Ascending aorta (tissue), 2 donors: ENCODE results near the gene MDC1. TPM values are rescaled to one million over a fixed set of nuclear protein-coding genes. Genes with fewer than 3 reads are reported as not detected.

ENCODE experiments used
- DNase-seq, 2 donors: peaks; one replicate each; pipeline ENCODE4 v3.0.0-alpha.2; 2019; ENCODE audit warnings: low spot score in 2 of 2
- H3K27ac ChIP-seq, 2 donors: fragments of 200-600 bp; sonication (generic); one replicate each; pipeline ENCODE4 v1.5.1; 2016 to 2017; ENCODE audit warnings: mild to moderate bottlenecking in 1 of 2
- H3K27me3 ChIP-seq: fragments of 200-600 bp; sonication (generic); one replicate; pipeline ENCODE4 v1.5.1; 2017
- H3K36me3 ChIP-seq, 2 donors: fragments of 200-600 bp; sonication (generic); one replicate each; pipeline ENCODE4 v1.5.1; 2016
- H3K4me1 ChIP-seq, 2 donors: fragments of 200-600 bp; sonication (generic); one replicate each; pipeline ENCODE4 v1.5.1; 2016 to 2017; ENCODE audit warnings: mild to moderate bottlenecking in 1 of 2
- H3K4me3 ChIP-seq, 2 donors: fragments of 200-600 bp; sonication (generic); one replicate each; pipeline ENCODE4 v1.5.1; 2016 to 2017; ENCODE audit warnings: mild to moderate bottlenecking in 1 of 2
- H3K9me3 ChIP-seq, 2 donors: fragments of 200-600 bp; sonication (generic); one replicate each; pipeline ENCODE4 v1.5.1; 2016
- CTCF ChIP-seq, 3 experiments: fragments of 200-600 bp in 2 of 3; fragments of 450-650 bp in 1 of 3; sonication (generic) in 2 of 3; IDR thresholded peaks; one replicate each; pipeline ENCODE4 v1.5.1; 2016 to 2019; ENCODE audit warnings: antibody characterized with exemption in 3 of 3, mild to moderate bottlenecking in 1 of 3, moderate library complexity in 1 of 3
- intact Hi-C: fragments of 100-400 bp; cut with DNase I; formaldehyde crosslinking; loops from one replicate; pipeline ENCODE4 v1.15.1; 2023
- total RNA-seq: library from RNA; depleted of rRNA; stranded (reverse); fragments of >200 nt; gene quantifications from one replicate; pipeline ENCODE4 v1.1.0, GENCODE V29; 2016

The MDC1 gene
- total RNA-seq, 1 donor from 2014 or later = 27.1 TPM

GRCh38 chr6:30747300-30747687, 30.2 kb upstream of the MDC1 start:
- peak overlapping the region in 1 of 2 donors; percentile 14 for H3K27ac ChIP-seq
- H3K27me3 ChIP-seq = no peaks in the 10 kb centered on the region
- intact Hi-C loops = loop anchor here (10.0 kb wide), 1 partner anchor 658 kb away; the partner anchor contains the start of gene MICA
- DNase-seq = no peak
- H3K4me3 ChIP-seq = no peak overlapping the region
- no peaks in the 10 kb centered on the region for H3K36me3 ChIP-seq
- peaks cover 4 to 10% of the 10 kb centered on the region in 2 donors for H3K4me1 ChIP-seq
- no peak for TF ChIP-seq CTCF (IDR thresholded peaks at IDR 0.05)
- no peaks in the 10 kb centered on the region for H3K9me3 ChIP-seq

DNA sequence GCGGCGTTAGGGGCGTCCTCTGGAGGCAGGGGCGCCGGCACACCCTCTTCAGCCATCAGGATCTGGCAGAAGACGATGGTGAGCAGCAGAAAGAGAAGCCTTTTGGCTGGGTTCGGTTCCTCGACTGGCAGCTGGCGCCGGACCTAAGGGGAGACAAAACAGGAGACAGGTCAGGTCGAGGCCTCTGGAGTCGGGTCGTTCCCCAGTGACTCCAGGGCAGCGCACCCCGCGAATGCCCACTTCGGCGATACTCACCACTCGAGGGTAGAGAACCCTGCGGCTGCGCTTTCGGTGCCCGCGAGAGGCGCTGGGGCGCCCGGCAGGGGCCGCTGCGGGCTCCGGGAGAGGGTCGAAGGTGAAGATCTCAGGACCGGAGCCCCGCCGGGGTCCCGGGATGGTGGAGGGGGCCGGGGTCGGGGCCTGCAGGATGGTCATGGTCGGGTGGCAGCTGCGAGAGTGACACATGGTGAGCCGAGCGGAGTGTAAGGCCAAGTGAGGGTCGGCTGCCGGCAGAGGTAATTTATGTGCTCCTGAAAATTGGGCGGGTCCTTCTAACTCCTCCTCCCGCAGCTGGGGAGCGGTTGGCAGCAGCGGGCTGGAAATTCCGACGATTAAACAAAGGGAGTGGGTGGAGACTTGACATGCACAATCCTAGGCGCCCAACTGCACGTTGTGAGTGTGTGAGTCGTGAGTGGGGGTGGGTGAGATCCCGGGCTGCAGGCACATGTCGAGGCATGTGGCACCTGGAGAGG, 27.1 kb upstream of the MDC1 start, which contains the start of gene IER3:
IER3 (minus strand) TSS at position 494 of the 752 bp plus-strand sequence; CDS start at position 465, 29 bp downstream.
- no peaks in the 10 kb centered on the region for H3K27me3 ChIP-seq
- DNase-seq = peak in 1 of 2 donors; percentile 91
- peak; percentile 80 to 83 (median 80) for TF ChIP-seq CTCF (IDR thresholded peaks at IDR 0.05)
- H3K9me3 ChIP-seq = no peaks in the 10 kb centered on the region
- H3K4me3 ChIP-seq = peak within 1 kb of the TSS; percentile 89 to 91
- intact Hi-C loops = loop anchor here (1.0 to 10.0 kb wide), 4 partner anchors 8 to 661 kb away; partner anchors contain the start of genes MICA, MRPS18B and PPP1R10
- peaks cover 13 to 21% of the 10 kb centered on the region in 2 donors for H3K36me3 ChIP-seq
- peaks cover 8 to 18% of the 10 kb centered on the region in 2 donors for H3K4me1 ChIP-seq
- H3K27ac ChIP-seq = peak within 1 kb of the TSS; percentile 94 to 97

DNA sequence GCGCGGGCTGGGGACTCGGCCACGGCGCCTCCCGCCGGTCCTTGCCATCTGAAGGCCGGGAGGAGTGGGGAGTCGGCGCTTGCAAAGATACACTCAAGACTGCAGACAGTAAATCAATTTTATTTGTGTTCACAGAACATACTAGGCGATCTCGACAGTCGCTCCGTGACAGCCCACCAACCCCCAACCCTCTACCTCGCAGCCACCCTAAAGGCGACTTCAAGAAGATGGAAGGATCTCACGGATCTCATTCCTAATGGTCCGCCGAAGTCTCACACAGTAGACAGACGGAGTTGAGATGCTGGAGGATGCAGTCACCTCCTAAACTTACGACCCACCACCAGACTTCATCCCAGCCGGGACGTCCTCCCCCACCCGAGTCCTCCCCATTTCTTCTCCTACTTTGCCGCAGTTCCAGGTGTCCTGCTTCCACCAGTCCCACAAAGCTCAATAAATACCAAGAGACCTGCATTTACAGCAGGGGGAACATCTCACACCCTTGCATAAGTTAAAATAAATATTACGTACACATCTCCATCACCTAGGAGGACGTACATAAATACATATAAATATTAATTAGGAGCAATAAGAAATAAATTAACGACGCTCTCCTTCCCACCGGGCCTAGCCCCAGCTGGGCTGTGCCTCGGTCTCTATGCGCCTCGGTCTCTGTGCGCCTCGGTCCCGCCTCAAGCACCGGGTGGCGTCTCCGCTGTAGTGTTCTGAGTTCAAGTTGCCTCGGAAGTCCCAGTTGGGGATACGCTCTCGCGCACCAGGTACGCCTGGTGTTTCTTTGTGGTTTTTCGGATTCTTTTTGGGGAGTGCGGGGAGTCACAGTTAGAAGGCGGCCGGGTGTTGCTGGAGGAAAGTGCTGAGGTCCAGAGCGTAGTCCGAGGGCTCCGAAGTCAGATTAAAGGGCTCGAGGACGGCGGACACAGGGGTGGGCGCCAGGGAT, 26.3 kb upstream of the MDC1 start:
- Histone ChIP-seq H3K4me3 (peak overlapping the region; percentile 89 to 91), H3K27me3 (no peaks in the 10 kb centered on the region), H3K4me1 (peaks cover 8 to 22% of the 10 kb centered on the region in 2 donors), H3K9me3 (no peaks in the 10 kb centered on the region), H3K27ac (peak overlapping the region; percentile 94 to 97), H3K36me3 (peaks cover 20 to 29% of the 10 kb centered on the region in 2 donors)
- DNase-seq = peak in 1 of 2 donors; percentile 69
- no peak for TF ChIP-seq CTCF (IDR thresholded peaks at IDR 0.05)
- intact Hi-C loops = loop anchor here (1.0 to 10.0 kb wide), 6 partner anchors 9 to 661 kb away; partner anchors contain the start of genes MICA, MRPS18B, PPP1R10 and VARS2

DNA sequence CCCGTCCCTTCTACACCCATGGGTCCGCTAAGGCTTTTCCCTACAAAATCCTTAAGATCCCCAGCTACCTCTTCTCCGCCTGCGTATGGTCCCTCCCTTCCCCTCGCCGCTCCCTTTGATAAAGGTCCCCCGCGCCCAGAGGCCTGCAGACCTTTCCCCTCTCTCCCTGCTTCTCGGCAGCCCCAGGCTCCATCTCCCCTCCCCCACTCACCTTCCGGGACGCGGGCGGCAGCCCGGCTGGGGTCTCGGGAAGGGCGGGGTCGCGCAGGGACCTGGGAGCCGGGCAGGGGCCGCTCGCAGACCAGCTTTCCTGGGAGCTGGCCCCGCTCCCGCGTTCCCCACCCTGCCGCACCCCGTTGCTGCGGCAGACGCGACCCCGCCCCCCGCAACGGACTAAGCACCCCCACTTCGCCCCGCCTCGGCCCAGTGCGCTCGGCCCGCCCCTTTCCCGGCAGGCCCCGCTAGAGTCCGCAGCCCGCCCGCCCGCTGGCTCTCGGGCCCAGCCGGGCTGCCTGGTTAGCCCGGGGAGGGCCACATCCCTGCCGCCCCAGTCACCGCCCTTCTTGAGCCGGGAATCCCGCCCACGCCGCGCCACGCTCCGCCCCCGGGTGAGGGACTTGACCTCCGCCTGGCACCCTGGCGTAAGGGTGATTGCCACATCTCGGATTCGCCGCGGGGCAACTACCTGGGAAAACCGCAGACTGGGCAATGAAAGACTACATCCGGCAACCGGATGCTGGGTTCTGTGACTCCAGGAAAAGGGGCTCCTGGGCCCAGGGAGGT, 25.4 kb upstream of the MDC1 start, which contains the start of gene FLOT1:
FLOT1 (minus strand) TSS at position 372 of the 783 bp plus-strand sequence. CDS start 498 bp downstream, outside the sequence.
- no peaks in the 10 kb centered on the region for H3K27me3 ChIP-seq
- peak; percentile 95 to 99 for DNase-seq
- intact Hi-C loops = loop anchor here (1.0 to 10.0 kb wide), 6 partner anchors 21 to 662 kb away; partner anchors contain the start of genes MICA, MRPS18B, PPP1R10 and VARS2
- H3K27ac ChIP-seq = peak within 1 kb of the TSS; percentile 94 to 97
- peak within 1 kb of the TSS; percentile 89 to 91 for H3K4me3 ChIP-seq
- no peak for TF ChIP-seq CTCF (IDR thresholded peaks at IDR 0.05)
- peaks cover 26 to 37% of the 10 kb centered on the region in 2 donors for H3K36me3 ChIP-seq
- peaks cover 8 to 22% of the 10 kb centered on the region in 2 donors for H3K4me1 ChIP-seq
- H3K9me3 ChIP-seq = no peaks in the 10 kb centered on the region
